ENCODE measurements around the gene PCDHB12. TPM values are rescaled to one million over a fixed set of nuclear protein-coding genes. Genes with fewer than 3 reads are reported as not detected.
A peak's percentile ranks its signal among the peaks of the same experiment; 100 is the strongest.
"Not testable (repeated sequence)": the region's sequence is repeated elsewhere in the genome, so short reads cannot be mapped to it uniquely, and the experiment has no call there.

The PCDHB12 gene
- total RNA-seq (2013), result not detected
- polyA plus RNA-seq (not detected), polyA minus RNA-seq (not detected in 2 replicates), total RNA-seq (0 to 0.35 (median 0) reads per million in 11 experiments)

GRCh38 chr5:141208478-141208877, at the start of gene PCDHB12:
PCDHB12 (plus strand) TSS chr5:141208719; CDS start chr5:141208908, 189 bp downstream.
- no peak within 1 kb of the TSS for H3K9ac ChIP-seq (ENCODE audit: insufficient read depth, low read length, poor library complexity, severe bottlenecking)
- H3K4me1 Mint-ChIP-seq, result no peaks in the 10 kb centered on the region
- peaks cover 12 to 36% (median 18%) of the 10 kb centered on the region in 3 donors for H3K27me3 Mint-ChIP-seq (ENCODE audit: low read depth in 3 of 3)
- H3K4me2 ChIP-seq (replicated peaks; ENCODE audit: extremely low read depth, low read length, poor library complexity, severe bottlenecking), result no peak within 1 kb of the TSS
- H2AFZ ChIP-seq (ENCODE audit: insufficient read depth, low read depth, low read length, poor library complexity, severe bottlenecking), result no peak within 1 kb of the TSS
- H3K4me3 Mint-ChIP-seq, result no peak within 1 kb of the TSS
- TF ChIP-seq CTCF (IDR thresholded peaks at IDR 0.05), result no peak
- no peak for DNase-seq
- intact Hi-C loops (cut with micrococcal nuclease), result no loop called here
- peaks cover 18 to 38% (median 27%) of the 10 kb centered on the region in 7 donors for H3K9me3 Mint-ChIP-seq
- peaks cover 23 to 39% of the 10 kb centered on the region in 2 donors for H3K9me3 ChIP-seq (replicated peaks in 1 of 2; ENCODE audit: control insufficient read depth in 1 of 2, insufficient read depth in 1 of 2, low read length in 2 of 2)
- no peak within 1 kb of the TSS for H3K27ac ChIP-seq (ENCODE audit: low read depth in 1 of 2, low read length in 2 of 2)
- no peaks in the 10 kb centered on the region for H3K36me3 ChIP-seq (replicated peaks in 1 of 2; ENCODE audit: control insufficient read depth in 1 of 2, insufficient read depth in 2 of 2, low read length in 2 of 2)
- H3K27ac Mint-ChIP-seq, result peak within 1 kb of the TSS in 1 of 7 donors; percentile 9
- H4K20me1 ChIP-seq (ENCODE audit: insufficient read depth, low read length), result no peaks in the 10 kb centered on the region
- WGBS (ENCODE audit: insufficient coverage), result 36% methylated on average over 7 of the region's 11 CpGs
- H3K4me3 ChIP-seq (replicated peaks in 1 of 3; ENCODE audit: low read depth in 2 of 3, low read length in 3 of 3), result no peak within 1 kb of the TSS
- H3K79me2 ChIP-seq (ENCODE audit: insufficient read depth, low read length), result no peaks in the 10 kb centered on the region
- no peaks in the 10 kb centered on the region for H3K4me1 ChIP-seq (ENCODE audit: control insufficient read depth in 1 of 2, insufficient read depth in 2 of 2, low read length in 2 of 2)
- peaks cover 4 to 29% of the 10 kb centered on the region in 2 donors for H3K27me3 ChIP-seq (ENCODE audit: control insufficient read depth in 2 of 2, insufficient read depth in 2 of 2, low read length in 2 of 2)
- peaks cover 0 to 4% of the 10 kb centered on the region in 2 donors for H3K36me3 Mint-ChIP-seq

GRCh38 chr5:141172381-141173204, 35.9 kb upstream of the PCDHB12 start, which contains the start of gene PCDHB7:
PCDHB7 (plus strand) TSS chr5:141172644; CDS start chr5:141172836, 192 bp downstream.
- no peak within 1 kb of the TSS for H3K4me3 Mint-ChIP-seq
- TF ChIP-seq CTCF (IDR thresholded peaks at IDR 0.05), result peak; percentile 10
- 49% methylated on average over 13 of the region's 20 CpGs for WGBS (ENCODE audit: insufficient coverage)
- Histone ChIP-seq H3K4me3 (replicated peaks in 1 of 3; ENCODE audit: low read depth in 2 of 3, low read length in 3 of 3) (no peak within 1 kb of the TSS), H3K79me2 (ENCODE audit: insufficient read depth, low read length) (no peaks in the 10 kb centered on the region), H2AFZ (ENCODE audit: insufficient read depth, low read depth, low read length, poor library complexity, severe bottlenecking) (no peak within 1 kb of the TSS), H4K20me1 (ENCODE audit: insufficient read depth, low read length) (no peaks in the 10 kb centered on the region), H3K36me3 (replicated peaks in 1 of 2; ENCODE audit: control insufficient read depth in 1 of 2, insufficient read depth in 2 of 2, low read length in 2 of 2) (no peaks in the 10 kb centered on the region), H3K9ac (ENCODE audit: insufficient read depth, low read length, poor library complexity, severe bottlenecking) (no peak within 1 kb of the TSS), H3K4me1 (ENCODE audit: control insufficient read depth in 1 of 2, insufficient read depth in 2 of 2, low read length in 2 of 2) (no peaks in the 10 kb centered on the region), H3K27ac (ENCODE audit: low read depth in 1 of 2, low read length in 2 of 2) (no peak within 1 kb of the TSS), H3K4me2 (replicated peaks; ENCODE audit: extremely low read depth, low read length, poor library complexity, severe bottlenecking) (no peak within 1 kb of the TSS), H3K27me3 (ENCODE audit: control insufficient read depth in 2 of 2, insufficient read depth in 2 of 2, low read length in 2 of 2) (peaks cover 5 to 9% of the 10 kb centered on the region in 2 donors), H3K9me3 (replicated peaks in 1 of 2; ENCODE audit: control insufficient read depth in 1 of 2, insufficient read depth in 1 of 2, low read length in 2 of 2) (peaks cover 27 to 54% of the 10 kb centered on the region in 2 donors)
- H3K9me3 Mint-ChIP-seq, result peaks cover 20 to 44% (median 33%) of the 10 kb centered on the region in 7 donors
- no peaks in the 10 kb centered on the region for H3K4me1 Mint-ChIP-seq
- H3K27ac Mint-ChIP-seq, result no peak within 1 kb of the TSS
- peaks cover 0 to 16% (median 7%) of the 10 kb centered on the region in 3 donors for H3K27me3 Mint-ChIP-seq (ENCODE audit: low read depth in 3 of 3)
- no peak for DNase-seq
- intact Hi-C loops (cut with micrococcal nuclease), result no loop called here
- H3K36me3 Mint-ChIP-seq, result peaks cover 0 to 2% of the 10 kb centered on the region in 2 donors

GRCh38 chr5:141174291-141175104, 34.0 kb upstream of the PCDHB12 start:
- H3K27ac ChIP-seq (ENCODE audit: low read depth in 1 of 2, low read length in 2 of 2); H3K4me1 ChIP-seq (ENCODE audit: control insufficient read depth in 1 of 2, insufficient read depth in 2 of 2, low read length in 2 of 2); H3K9ac ChIP-seq (ENCODE audit: insufficient read depth, low read length, poor library complexity, severe bottlenecking); H3K36me3 ChIP-seq (replicated peaks in 1 of 2; ENCODE audit: control insufficient read depth in 1 of 2, insufficient read depth in 2 of 2, low read length in 2 of 2); H3K36me3 Mint-ChIP-seq; DNase-seq; H3K4me3 ChIP-seq (replicated peaks in 1 of 3; ENCODE audit: low read depth in 2 of 3, low read length in 3 of 3); H3K27me3 ChIP-seq (ENCODE audit: control insufficient read depth in 2 of 2, insufficient read depth in 2 of 2, low read length in 2 of 2); H3K27ac Mint-ChIP-seq; H3K79me2 ChIP-seq (ENCODE audit: insufficient read depth, low read length); H2AFZ ChIP-seq (ENCODE audit: insufficient read depth, low read depth, low read length, poor library complexity, severe bottlenecking); H4K20me1 ChIP-seq (ENCODE audit: insufficient read depth, low read length); H3K4me1 Mint-ChIP-seq; intact Hi-C loops (cut with micrococcal nuclease); H3K4me2 ChIP-seq (replicated peaks; ENCODE audit: extremely low read depth, low read length, poor library complexity, severe bottlenecking): not testable (repeated sequence)
- Mint-ChIP-seq H3K9me3 (peaks cover 20 to 32% (median 29%) of the 10 kb centered on the region in 7 donors), H3K4me3 (peak overlapping the region in 1 of 2 donors; percentile 6), H3K27me3 (ENCODE audit: low read depth in 3 of 3) (peaks cover 0 to 16% (median 7%) of the 10 kb centered on the region in 3 donors)
- 39% methylated on average over 56 of the region's 79 CpGs for whole genome bisulfite sequencing (ENCODE audit: insufficient coverage)
- peaks cover 39 to 66% of the 10 kb centered on the region in 2 donors for H3K9me3 ChIP-seq (replicated peaks in 1 of 2; ENCODE audit: control insufficient read depth in 1 of 2, insufficient read depth in 1 of 2, low read length in 2 of 2)

Data from CD14-positive monocyte (primary cell).